HEK293 (cell line): ENCODE results near the gene ABLIM2.

ENCODE experiments used
- CTCF ChIA-PET: fragments of 350-600 bp; formaldehyde crosslinking; extraction: SDS; loops from one replicate; lab custom pipeline; 2021; ENCODE audit warnings: antibody characterized with exemption; lab: Yijun Ruan, JAX
- POLR2A ChIA-PET: fragments of 300-600 bp; formaldehyde crosslinking; extraction: SDS; loops from one replicate; lab custom pipeline; 2020; ENCODE audit warnings: antibody characterized with exemption, inconsistent platforms; lab: Yijun Ruan, JAX
- H3K27ac ChIP-seq: fragments of 200-500 bp; sonication (Bioruptor generic); 2 replicates; pipeline ENCODE4 v1.5.1; 2014; ENCODE audit warnings: low read depth, low read length, control low read depth, inconsistent platforms; ENCODE audit errors: extremely low read depth
- H3K36me3 ChIP-seq, 2 experiments: fragments of 200-500 bp in 1 of 2; sonication (Bioruptor generic) in 1 of 2; 1 replicate in 1 of 2; 2 replicates in 1 of 2; pipeline ENCODE4 v1.5.1; 2014 to 2017; ENCODE audit warnings: inconsistent platforms in 2 of 2, low read length in 2 of 2; ENCODE audit not compliant: control insufficient read depth in 2 of 2, insufficient read depth in 1 of 2
- H3K4me1 ChIP-seq: fragments of 200-500 bp; sonication (Bioruptor generic); 2 replicates; pipeline ENCODE4 v1.5.1; 2014; ENCODE audit warnings: mild to moderate bottlenecking, low read length, inconsistent platforms; ENCODE audit not compliant: control insufficient read depth, insufficient read depth
- H3K4me3 ChIP-seq: 2 replicates; pipeline ENCODE4 v1.5.1; 2011; ENCODE audit warnings: low read depth, mild to moderate bottlenecking, control low read depth, low read length, moderate library complexity
- H3K9me3 ChIP-seq: fragments of 200-500 bp; sonication (Bioruptor generic); 2 replicates; pipeline ENCODE4 v1.5.1; 2014; ENCODE audit warnings: low read depth, low read length, inconsistent platforms; ENCODE audit not compliant: control insufficient read depth, insufficient read depth
- KLF1 ChIP-seq: fragments of 450-650 bp; formaldehyde crosslinking; IDR thresholded peaks from 2 replicates; pipeline ENCODE4 v1.5.1; 2016; ENCODE audit warnings: missing biosample characterization, missing genetic modification characterization
- KLF16 ChIP-seq: fragments of 450-650 bp; formaldehyde crosslinking; IDR thresholded peaks from 2 replicates; pipeline ENCODE4 v1.5.1; 2017; ENCODE audit warnings: missing biosample characterization, missing genetic modification characterization
- KLF8 ChIP-seq: fragments of 450-650 bp; formaldehyde crosslinking; IDR thresholded peaks from 2 replicates; pipeline ENCODE4 v1.5.1; 2016; ENCODE audit warnings: missing biosample characterization, missing genetic modification characterization
- MZF1 ChIP-seq: fragments of 450-650 bp; formaldehyde crosslinking; IDR thresholded peaks from 2 replicates; pipeline ENCODE4 v1.5.1; 2017; ENCODE audit warnings: missing biosample characterization, missing genetic modification characterization, borderline replicate concordance
- PATZ1 ChIP-seq: fragments of 450-650 bp; formaldehyde crosslinking; IDR thresholded peaks from 2 replicates; pipeline ENCODE4 v1.5.1; 2016; ENCODE audit warnings: missing biosample characterization, missing genetic modification characterization
- TCF7L2 ChIP-seq: IDR thresholded peaks from 2 replicates; pipeline ENCODE4 v1.6.1; 2011; ENCODE audit warnings: low read depth, mild to moderate bottlenecking, inconsistent platforms, low read length, moderate library complexity, borderline replicate concordance
- ZBTB26 ChIP-seq: fragments of 450-650 bp; formaldehyde crosslinking; optimal IDR thresholded peaks from 2 replicates; pipeline ENCODE3; 2016; ENCODE audit warnings: missing biosample characterization, mild to moderate bottlenecking, missing genetic modification characterization
- ZBTB8A ChIP-seq: fragments of 450-650 bp; formaldehyde crosslinking; IDR thresholded peaks from 2 replicates; pipeline ENCODE4 v1.5.1; 2016; ENCODE audit warnings: missing biosample characterization, missing genetic modification characterization
- ZNF354C ChIP-seq: fragments of 450-650 bp; formaldehyde crosslinking; IDR thresholded peaks from 2 replicates; pipeline ENCODE4 v1.5.1; 2016; ENCODE audit warnings: missing biosample characterization, missing genetic modification characterization, low read depth, borderline replicate concordance
- ZNF433 ChIP-seq: fragments of 450-650 bp; formaldehyde crosslinking; IDR thresholded peaks from 2 replicates; pipeline ENCODE4 v1.5.1; 2016; ENCODE audit warnings: missing biosample characterization, missing genetic modification characterization, low read depth
- ZNF48 ChIP-seq: fragments of 450-650 bp; formaldehyde crosslinking; IDR thresholded peaks from 2 replicates; pipeline ENCODE4 v1.5.1; 2016; ENCODE audit warnings: missing biosample characterization, missing genetic modification characterization
- ZNF488 ChIP-seq: fragments of 450-650 bp; formaldehyde crosslinking; IDR thresholded peaks from 2 replicates; pipeline ENCODE4 v1.5.1; 2016; ENCODE audit warnings: missing biosample characterization, missing genetic modification characterization
- ZNF558 ChIP-seq: fragments of 450-650 bp; formaldehyde crosslinking; IDR thresholded peaks from 2 replicates; pipeline ENCODE4 v1.5.1; 2016; ENCODE audit warnings: missing biosample characterization, missing genetic modification characterization
- ZNF585B ChIP-seq: fragments of 450-650 bp; formaldehyde crosslinking; IDR thresholded peaks from 2 replicates; pipeline ENCODE4 v1.5.1; 2016; ENCODE audit warnings: missing biosample characterization, missing genetic modification characterization
- ZNF610 ChIP-seq: fragments of 450-650 bp; formaldehyde crosslinking; IDR thresholded peaks from 2 replicates; pipeline ENCODE4 v1.5.1; 2016; ENCODE audit warnings: missing biosample characterization, missing genetic modification characterization, borderline replicate concordance
- ZNF639 ChIP-seq: fragments of 450-650 bp; formaldehyde crosslinking; IDR thresholded peaks from 2 replicates; pipeline ENCODE4 v1.5.1; 2016; ENCODE audit warnings: missing biosample characterization, missing genetic modification characterization
- ZNF785 ChIP-seq: fragments of 450-650 bp; formaldehyde crosslinking; IDR thresholded peaks from 2 replicates; pipeline ENCODE4 v1.5.1; 2016; ENCODE audit warnings: missing biosample characterization, missing genetic modification characterization
- ZNF792 ChIP-seq: fragments of 450-650 bp; formaldehyde crosslinking; IDR thresholded peaks from 2 replicates; pipeline ENCODE4 v1.5.1; 2016; ENCODE audit warnings: missing biosample characterization, missing genetic modification characterization
- TF ChIP-seq, protein P1 (sequence below): fragments of 450-650 bp; formaldehyde crosslinking; IDR thresholded peaks from 2 replicates; pipeline ENCODE4; 2016; ENCODE audit warnings: missing biosample characterization, missing genetic modification characterization
- TF ChIP-seq, protein P2 (sequence below): fragments of 450-650 bp; formaldehyde crosslinking; IDR thresholded peaks from 2 replicates; pipeline ENCODE4 v1.5.1; 2016; ENCODE audit warnings: missing biosample characterization, missing genetic modification characterization

The ABLIM2 gene

GRCh38 chr4:8078109-8078494 lies 80.5 kb downstream of the ABLIM2 start (continued):
- TF ChIP-seq MZF1 (no peak), TCF7L2 (no peak)

DNA sequence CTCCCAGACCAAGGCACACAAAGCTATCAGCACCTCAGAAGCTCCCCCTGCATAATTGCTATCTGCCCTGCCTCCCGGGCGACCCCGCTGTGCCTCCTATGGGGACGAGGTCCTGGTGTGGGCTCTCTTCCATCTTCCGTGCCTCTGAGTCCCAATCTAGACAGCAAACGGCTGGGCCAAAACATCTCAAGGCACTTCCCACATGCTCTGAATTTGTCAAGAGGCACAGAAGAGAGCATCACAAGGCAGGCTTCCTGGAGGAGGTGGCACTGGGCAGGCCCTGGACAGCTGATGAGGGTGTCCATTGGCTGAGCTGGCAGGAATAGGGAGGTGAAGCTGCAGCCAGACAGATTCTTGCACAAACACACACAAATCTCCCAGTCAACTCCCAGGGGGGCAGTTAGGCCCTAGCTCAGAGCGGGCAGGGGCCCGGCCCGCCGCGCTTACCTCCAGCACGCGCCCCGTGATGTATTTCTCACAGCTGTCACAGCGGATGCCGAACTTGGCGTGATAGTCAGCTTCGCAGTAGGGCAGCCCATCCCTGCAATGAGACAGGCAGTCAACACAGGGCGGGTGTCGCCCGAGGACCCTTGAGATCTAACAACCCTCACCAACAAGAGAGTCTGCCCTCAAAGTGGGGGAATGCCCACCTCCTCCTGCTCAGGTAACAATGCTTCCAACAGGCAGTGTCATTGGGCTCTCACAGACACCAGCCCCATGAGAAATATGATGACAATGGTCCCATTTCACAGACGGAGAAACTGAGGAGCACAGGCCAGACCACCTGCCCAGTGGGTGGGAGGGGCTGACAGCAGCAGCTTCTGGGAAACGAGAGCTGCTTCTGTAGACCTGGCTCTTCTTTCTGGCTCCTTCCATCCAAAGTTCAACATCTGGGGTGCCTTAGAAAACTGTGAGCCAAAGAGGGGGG lies 81.2 kb downstream of the ABLIM2 start:
- Histone ChIP-seq H3K9me3 (no peaks in the 10 kb centered on the region), H3K27ac (no peak overlapping the region), H3K36me3 (no peaks in the 10 kb centered on the region), H3K4me3 (no peak overlapping the region), H3K4me1 (no peaks in the 10 kb centered on the region)
- POLR2A ChIA-PET: no interaction called here
- TF ChIP-seq KLF16 (tag by site-specific recombination): no peak
- no peak for TF ChIP-seq ZNF585B (tag by site-specific recombination)
- no peak for TF ChIP-seq TCF7L2
- no peak for TF ChIP-seq KLF8 (tag by site-specific recombination)
- TF ChIP-seq ZNF48: no peak
- CTCF ChIA-PET: no interaction called here

- TF ChIP-seq ZNF785 (tag by site-specific recombination): no peak
- TF ChIP-seq ZNF610 (tag by site-specific recombination): no peak
- TF ChIP-seq KLF1 (tag by site-specific recombination): no peak
- no peak for TF ChIP-seq ZBTB8A (tag by site-specific recombination)
- no peak for TF ChIP-seq ZNF354C (tag by site-specific recombination)
- no peak for TF ChIP-seq ZNF433 (tag by site-specific recombination)
- no peak for TF ChIP-seq ZNF639
- no peak for TF ChIP-seq ZBTB26 (tag by site-specific recombination)
- TF ChIP-seq, protein P1, sequence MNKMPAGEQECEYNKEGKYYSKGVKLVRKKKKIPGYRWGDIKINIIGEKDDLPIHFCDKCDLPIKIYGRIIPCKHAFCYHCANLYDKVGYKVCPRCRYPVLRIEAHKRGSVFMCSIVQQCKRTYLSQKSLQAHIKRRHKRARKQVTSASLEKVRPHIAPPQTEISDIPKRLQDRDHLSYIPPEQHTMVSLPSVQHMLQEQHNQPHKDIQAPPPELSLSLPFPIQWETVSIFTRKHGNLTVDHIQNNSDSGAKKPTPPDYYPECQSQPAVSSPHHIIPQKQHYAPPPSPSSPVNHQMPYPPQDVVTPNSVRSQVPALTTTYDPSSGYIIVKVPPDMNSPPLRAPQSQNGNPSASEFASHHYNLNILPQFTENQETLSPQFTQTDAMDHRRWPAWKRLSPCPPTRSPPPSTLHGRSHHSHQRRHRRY: no peak
- no peak for TF ChIP-seq PATZ1 (tag by site-specific recombination)
- no peak for TF ChIP-seq ZNF792 (tag by site-specific recombination)
- TF ChIP-seq ZNF558: no peak
- TF ChIP-seq ZNF488: no peak
- TF ChIP-seq, protein P2, sequence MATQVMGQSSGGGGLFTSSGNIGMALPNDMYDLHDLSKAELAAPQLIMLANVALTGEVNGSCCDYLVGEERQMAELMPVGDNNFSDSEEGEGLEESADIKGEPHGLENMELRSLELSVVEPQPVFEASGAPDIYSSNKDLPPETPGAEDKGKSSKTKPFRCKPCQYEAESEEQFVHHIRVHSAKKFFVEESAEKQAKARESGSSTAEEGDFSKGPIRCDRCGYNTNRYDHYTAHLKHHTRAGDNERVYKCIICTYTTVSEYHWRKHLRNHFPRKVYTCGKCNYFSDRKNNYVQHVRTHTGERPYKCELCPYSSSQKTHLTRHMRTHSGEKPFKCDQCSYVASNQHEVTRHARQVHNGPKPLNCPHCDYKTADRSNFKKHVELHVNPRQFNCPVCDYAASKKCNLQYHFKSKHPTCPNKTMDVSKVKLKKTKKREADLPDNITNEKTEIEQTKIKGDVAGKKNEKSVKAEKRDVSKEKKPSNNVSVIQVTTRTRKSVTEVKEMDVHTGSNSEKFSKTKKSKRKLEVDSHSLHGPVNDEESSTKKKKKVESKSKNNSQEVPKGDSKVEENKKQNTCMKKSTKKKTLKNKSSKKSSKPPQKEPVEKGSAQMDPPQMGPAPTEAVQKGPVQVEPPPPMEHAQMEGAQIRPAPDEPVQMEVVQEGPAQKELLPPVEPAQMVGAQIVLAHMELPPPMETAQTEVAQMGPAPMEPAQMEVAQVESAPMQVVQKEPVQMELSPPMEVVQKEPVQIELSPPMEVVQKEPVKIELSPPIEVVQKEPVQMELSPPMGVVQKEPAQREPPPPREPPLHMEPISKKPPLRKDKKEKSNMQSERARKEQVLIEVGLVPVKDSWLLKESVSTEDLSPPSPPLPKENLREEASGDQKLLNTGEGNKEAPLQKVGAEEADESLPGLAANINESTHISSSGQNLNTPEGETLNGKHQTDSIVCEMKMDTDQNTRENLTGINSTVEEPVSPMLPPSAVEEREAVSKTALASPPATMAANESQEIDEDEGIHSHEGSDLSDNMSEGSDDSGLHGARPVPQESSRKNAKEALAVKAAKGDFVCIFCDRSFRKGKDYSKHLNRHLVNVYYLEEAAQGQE: no peak
- no peaks in the 10 kb centered on the region for H3K36me3 ChIP-seq
- ChIA-PET POLR2A (interaction anchor here (0.5 kb wide), 1 partner anchor 24 kb away, joined by 3 read pairs; no protein-coding TSS in a partner anchor), CTCF (no interaction called here)
- H3K27ac ChIP-seq: no peak overlapping the region
- H3K4me1 ChIP-seq: no peaks in the 10 kb centered on the region
- H3K9me3 ChIP-seq: no peaks in the 10 kb centered on the region
- no peak overlapping the region for H3K4me3 ChIP-seq
Measured at GRCh38 chr4:8076023-8076422, 82.6 kb downstream of the ABLIM2 start.
